Fibroblast of lung (primary cell): ENCODE measurements around the gene GNB1L.

Experiments used
- EZH2 ChIP-seq: IDR thresholded peaks from 2 replicates; pipeline ENCODE4 v1.5.1; 2012; ENCODE audit warnings: low read length, control low read depth, mild to moderate bottlenecking; ENCODE audit errors: missing control alignments
- TF ChIP-seq, protein P1 (sequence below), 2 donors: IDR thresholded peaks in 1 of 2; conservative IDR thresholded peaks in 1 of 2; 1 replicate in 1 of 2; 2 replicates in 1 of 2; pipeline ENCODE4 v1.5.1; 2011 to 2012; ENCODE audit warnings: low read length in 2 of 2, control low read depth in 1 of 2, inconsistent platforms in 1 of 2, low read depth in 1 of 2, mild to moderate bottlenecking in 1 of 2

DNA sequence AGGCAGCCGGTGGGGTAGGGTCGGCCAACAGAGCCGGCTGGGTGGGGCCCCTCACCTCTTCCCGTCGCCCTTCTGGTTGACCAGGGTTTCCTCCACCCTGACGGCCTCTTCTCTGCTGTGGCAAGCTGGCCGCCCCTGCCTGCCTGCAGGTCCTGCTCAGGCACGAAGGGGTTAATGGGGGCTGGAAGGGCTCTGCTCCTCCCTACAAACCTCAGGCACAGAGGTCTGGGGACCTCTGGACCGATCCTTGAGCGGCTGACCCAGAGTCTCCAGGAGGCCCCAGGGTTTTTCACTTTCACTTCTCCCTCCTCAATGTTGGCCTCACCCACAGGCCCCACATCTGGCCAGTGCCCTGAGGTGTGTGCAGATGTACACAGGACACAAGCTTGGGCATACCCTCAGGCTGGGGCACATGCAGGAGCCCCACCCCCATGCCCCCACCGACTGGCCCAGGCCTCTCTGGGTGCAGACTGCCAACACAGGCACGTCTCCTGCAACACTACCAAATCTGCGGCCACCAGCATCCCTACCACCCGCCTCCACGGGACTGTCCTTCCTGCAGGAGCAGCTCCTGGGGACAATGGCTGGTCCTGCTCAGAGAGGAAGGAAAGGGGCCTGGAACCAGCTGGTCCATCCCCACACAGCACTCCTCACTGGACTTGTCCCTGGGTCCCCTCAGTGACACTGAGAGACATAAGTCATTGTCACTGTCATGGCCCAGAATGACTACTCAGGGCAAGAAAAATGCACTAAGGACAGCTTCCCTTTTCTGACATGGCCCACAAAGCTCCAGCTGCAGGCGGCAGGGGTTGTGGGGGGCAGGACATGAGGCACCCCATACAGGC, 97.3 kb downstream of the GNB1L start:
- TF ChIP-seq, protein P1, sequence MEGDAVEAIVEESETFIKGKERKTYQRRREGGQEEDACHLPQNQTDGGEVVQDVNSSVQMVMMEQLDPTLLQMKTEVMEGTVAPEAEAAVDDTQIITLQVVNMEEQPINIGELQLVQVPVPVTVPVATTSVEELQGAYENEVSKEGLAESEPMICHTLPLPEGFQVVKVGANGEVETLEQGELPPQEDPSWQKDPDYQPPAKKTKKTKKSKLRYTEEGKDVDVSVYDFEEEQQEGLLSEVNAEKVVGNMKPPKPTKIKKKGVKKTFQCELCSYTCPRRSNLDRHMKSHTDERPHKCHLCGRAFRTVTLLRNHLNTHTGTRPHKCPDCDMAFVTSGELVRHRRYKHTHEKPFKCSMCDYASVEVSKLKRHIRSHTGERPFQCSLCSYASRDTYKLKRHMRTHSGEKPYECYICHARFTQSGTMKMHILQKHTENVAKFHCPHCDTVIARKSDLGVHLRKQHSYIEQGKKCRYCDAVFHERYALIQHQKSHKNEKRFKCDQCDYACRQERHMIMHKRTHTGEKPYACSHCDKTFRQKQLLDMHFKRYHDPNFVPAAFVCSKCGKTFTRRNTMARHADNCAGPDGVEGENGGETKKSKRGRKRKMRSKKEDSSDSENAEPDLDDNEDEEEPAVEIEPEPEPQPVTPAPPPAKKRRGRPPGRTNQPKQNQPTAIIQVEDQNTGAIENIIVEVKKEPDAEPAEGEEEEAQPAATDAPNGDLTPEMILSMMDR (conservative IDR thresholded peaks at IDR 0.05 in 1 of 2, IDR thresholded peaks at IDR 0.05 in 1 of 2; ENCODE audit: low read depth in 1 of 2, low read length in 2 of 2), result no peak
- no peak for TF ChIP-seq EZH2
